Hematopoietic multipotent progenitor cell treated with erythropoietin and hydrocortisone succinate and interleukin-3 and kit ligand, for 6 days (in vitro differentiated cells): ENCODE measurements around the gene TIMP3.
A peak's percentile ranks its signal among the peaks of the same experiment; 100 is the strongest.

Source experiments
- DNase-seq: peaks from one replicate; pipeline ENCODE4 v3.0.0-alpha.2; 2015

Gene TIMP3

GRCh38 chr22:32809786-32810554, 8.5 kb downstream of the TIMP3 start:
- no peak for DNase-seq

- no peak for DNase-seq
These were observed 9.1 kb downstream of the TIMP3 start for GRCh38 chr22:32810555-32811133.

- DNase-seq: peak; percentile 61
These were observed 10.5 kb downstream of the TIMP3 start for GRCh38 chr22:32811788-32812545.

- DNase-seq: no peak
These were observed 12.9 kb downstream of the TIMP3 start for GRCh38 chr22:32814285-32814860.

GRCh38 chr22:32815059-32815458, 13.6 kb downstream of the TIMP3 start:
- no peak for DNase-seq

- no peak for DNase-seq
These were observed 14.4 kb downstream of the TIMP3 start for GRCh38 chr22:32815943-32816342.

- DNase-seq: no peak
These were observed 15.7 kb downstream of the TIMP3 start for GRCh38 chr22:32817137-32817730.

- no peak for DNase-seq
These were observed 17.1 kb downstream of the TIMP3 start for GRCh38 chr22:32818446-32819115.

DNA sequence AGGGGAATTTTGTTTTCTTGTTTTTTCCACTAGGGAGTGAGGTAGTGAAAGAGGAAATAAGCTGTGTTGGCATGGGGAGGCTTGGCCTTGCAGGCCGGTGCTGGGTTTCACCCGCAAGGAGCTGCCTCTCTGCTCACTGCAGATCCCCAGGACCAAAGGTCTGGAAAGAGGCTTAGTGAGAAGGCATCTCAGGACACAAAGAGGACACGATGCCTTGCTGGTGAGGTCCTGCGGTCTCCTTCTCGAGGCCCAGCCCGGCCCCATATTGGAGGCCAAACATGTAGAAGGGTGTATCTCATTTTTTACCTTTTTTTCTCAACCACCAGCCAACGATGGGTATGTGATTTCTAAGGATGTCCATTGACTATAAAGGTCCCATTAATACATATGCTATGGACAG, 17.6 kb downstream of the TIMP3 start:
- no peak for DNase-seq

DNA sequence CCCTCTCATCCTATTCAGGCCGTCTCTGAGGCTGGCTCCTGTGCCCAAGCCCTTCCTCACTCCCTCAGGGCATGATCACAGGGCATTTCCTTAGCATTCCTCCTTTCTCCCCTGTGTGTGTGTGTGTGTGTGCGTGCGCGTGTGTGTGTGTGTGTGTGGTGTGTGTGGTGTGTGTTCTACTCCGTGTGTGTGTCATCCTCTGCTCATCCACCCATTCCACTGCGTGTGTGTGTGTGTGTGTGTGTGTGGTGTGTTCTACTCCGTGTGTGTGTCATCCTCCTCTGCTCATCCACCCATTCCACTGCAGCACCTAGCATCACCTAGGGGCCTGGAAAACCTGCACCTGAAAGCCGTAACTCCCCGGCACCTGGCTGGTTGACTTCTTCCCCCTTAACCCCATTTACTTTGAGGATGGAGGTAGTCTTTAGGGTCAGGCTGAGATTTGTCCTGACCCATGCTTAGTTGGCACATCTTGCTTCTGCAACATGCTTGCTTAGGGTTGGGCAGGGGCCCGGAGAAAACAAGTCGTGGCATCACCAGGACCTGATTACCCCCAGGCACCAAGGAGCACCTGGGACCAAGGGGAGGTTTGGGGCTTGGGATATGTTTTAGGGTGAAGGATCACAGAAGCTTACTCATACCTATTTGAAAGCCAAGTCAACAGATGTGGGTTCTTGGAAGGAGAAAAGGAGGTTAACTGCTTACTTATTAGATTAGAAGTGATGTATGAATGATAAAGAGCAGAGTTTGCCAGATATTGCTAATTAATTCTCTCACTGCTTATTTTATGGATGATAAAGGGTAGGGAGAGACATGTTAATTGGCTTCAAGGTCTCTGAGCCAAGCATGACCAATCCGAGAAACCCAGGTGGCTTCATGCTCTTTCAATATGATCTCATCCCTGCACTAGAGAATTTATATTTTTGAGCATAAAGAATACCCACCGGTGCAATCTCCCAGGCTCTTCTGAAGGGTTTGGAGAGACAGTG, 18.9 kb downstream of the TIMP3 start:
- DNase-seq: no peak

DNA sequence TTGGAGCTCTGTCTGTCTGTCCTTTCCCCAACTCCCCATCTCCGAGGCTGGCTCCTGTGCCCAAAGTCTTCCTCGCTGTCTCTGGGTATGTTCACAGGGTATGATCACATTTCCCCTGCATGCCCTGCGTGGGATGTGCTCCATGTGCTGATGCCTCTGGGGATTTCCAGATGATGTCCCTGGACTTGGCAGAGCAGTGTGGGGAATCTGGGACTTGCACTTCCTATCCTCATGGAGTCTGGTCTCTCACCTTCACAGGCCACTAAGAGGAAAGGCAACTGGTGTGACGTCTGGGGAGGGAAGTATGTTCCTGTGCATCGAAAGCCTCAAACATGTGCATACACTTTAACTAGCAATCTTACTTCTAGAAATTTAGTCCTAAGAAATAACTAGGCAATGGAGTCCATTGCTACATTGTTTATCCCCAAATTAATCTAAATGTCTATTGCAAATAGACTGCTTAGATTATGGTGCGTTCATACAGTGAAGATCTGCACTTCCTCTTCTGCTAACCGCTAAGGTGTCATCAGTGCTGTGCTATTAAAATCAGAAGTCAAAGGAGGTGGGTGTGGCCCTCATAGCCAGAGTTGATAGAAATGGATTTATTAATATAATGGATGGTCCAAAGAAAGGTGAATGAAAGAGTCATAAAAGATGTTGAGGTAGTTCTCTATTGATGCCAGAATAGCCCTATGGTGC, 20.8 kb downstream of the TIMP3 start:
- DNase-seq: no peak

GRCh38 chr22:32823024-32823730, 21.7 kb downstream of the TIMP3 start:
- peak; percentile 67 for DNase-seq

DNA sequence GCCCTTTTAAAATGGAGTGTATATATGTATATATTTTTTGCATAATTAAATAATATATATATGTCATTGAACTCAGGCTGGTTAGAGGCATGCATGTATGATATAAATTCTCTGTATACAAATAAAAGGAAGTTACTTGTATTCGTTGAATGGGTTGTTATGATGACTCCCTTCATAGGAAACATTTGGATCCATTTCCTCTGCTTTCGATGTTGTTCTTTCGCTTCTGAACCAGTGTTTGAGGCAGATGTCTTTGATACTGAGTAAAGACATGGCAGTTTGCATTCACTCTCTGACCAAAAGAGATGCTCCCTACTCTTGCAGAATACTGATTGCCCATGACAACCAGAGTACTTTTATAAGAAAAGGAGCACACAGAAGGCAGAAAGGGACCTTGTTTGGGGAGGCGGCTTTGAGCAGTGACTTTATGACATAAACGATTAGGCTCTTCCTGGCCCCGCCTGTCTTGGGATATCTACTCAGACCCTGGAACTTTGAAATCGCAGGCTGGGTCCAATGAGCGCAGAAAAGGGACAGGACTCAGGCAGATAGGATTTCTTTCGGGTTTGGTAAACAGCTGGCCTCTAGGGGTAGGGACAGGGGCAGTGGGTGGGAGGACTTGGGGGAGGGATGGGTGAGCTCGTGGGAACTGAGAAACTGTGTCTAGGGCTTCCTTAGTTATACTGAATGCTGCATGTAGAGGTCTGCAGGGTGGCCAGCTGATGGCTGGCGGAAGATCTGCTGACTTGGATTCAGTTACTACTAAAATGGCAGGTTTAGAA, 23.2 kb downstream of the TIMP3 start:
- no peak for DNase-seq

- DNase-seq: no peak
These were observed 25.0 kb downstream of the TIMP3 start for GRCh38 chr22:32826537-32826936.

- no peak for DNase-seq
These were observed 25.6 kb downstream of the TIMP3 start for GRCh38 chr22:32827049-32827602.

DNA sequence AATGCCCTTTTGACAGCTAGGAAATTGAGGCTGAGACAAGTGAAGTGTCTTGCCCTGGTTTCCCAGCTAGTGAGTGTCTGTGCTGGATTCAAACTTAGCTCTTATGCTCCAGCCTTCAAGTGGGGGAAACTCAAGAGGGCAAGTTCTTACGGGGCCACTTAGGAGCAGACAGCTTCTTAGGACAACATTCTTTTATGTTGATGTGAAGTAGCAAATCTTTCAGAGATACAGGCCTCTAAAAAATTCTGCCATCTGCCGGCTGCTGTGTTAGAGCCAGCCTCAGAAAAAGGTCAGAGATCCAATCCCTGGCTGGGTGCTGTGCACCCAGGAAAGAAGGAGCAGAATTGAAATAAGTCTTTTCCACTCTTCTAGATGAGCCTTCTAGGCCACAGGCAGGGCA, 26.6 kb downstream of the TIMP3 start:
- DNase-seq: no peak

GRCh38 chr22:32828561-32828960, 27.1 kb downstream of the TIMP3 start:
- no peak for DNase-seq

- no peak for DNase-seq
These were observed 27.9 kb downstream of the TIMP3 start for GRCh38 chr22:32829451-32829851.

GRCh38 chr22:32830473-32830872, 29.0 kb downstream of the TIMP3 start:
- no peak for DNase-seq
